ENCODE data around the gene TADA2A.

Gene TADA2A

GRCh38 chr17:37521821-37522220 lies 115.1 kb downstream of the TADA2A start:
- DNase-seq (ENCODE audit: low read depth in 1 of 2, low spot score in 1 of 2), result no peak

- no peak for DNase-seq (ENCODE audit: low read depth in 1 of 2, low spot score in 1 of 2)
These were observed 117.1 kb downstream of the TADA2A start for GRCh38 chr17:37523715-37524219.

- DNase-seq (ENCODE audit: low read depth in 1 of 2, low spot score in 1 of 2), result no peak
These were observed 120.7 kb downstream of the TADA2A start for GRCh38 chr17:37527249-37527851.
